Gastroesophageal sphincter (tissue), 4 donors: ENCODE data around the gene ARPIN. TPM values are rescaled to one million over a fixed set of nuclear protein-coding genes. Genes with fewer than 3 reads are reported as not detected.

Experiments
- ATAC-seq: fragments of 150-250 bp; one replicate; pipeline ENCODE4 v1.9.1; 2016; ENCODE audit warnings: mild to moderate bottlenecking, moderate library complexity
- H3K27ac ChIP-seq, 4 donors: fragments of 200-600 bp; sonication (generic) in 3 of 4; 1 replicate in 3 of 4; 2 replicates in 1 of 4; pipeline ENCODE4 v1.5.1; 2016 to 2019
- H3K27me3 ChIP-seq: fragments of 200-600 bp; sonication (generic); one replicate; pipeline ENCODE4 v1.5.1; 2019
- H3K36me3 ChIP-seq, 2 donors: fragments of 200-600 bp; sonication (generic); one replicate each; pipeline ENCODE4 v1.5.1; 2019; ENCODE audit warnings: control low read depth in 1 of 2
- H3K4me1 ChIP-seq, 3 donors: fragments of 200-600 bp; sonication (generic); 1 replicate in 2 of 3; 2 replicates in 1 of 3; pipeline ENCODE4 v1.5.1; 2016 to 2019; ENCODE audit warnings: control low read depth in 2 of 3
- H3K4me3 ChIP-seq, 2 donors: fragments of 200-600 bp; sonication (generic); one replicate each; pipeline ENCODE4 v1.5.1; 2019; ENCODE audit warnings: mild to moderate bottlenecking in 1 of 2, moderate library complexity in 1 of 2
- H3K9me3 ChIP-seq, 3 donors: fragments of 200-600 bp; sonication (generic); one replicate each; pipeline ENCODE4 v1.5.1; 2017 to 2019; ENCODE audit warnings: control low read depth in 2 of 3
- CTCF ChIP-seq, 4 experiments: fragments of 200-600 bp in 2 of 4; fragments of 450-650 bp in 2 of 4; sonication (generic) in 1 of 4; IDR thresholded peaks; one replicate each; pipeline ENCODE4 v1.5.1; 2017 to 2019; ENCODE audit warnings: antibody characterized with exemption in 4 of 4, mild to moderate bottlenecking in 2 of 4, moderate library complexity in 2 of 4
- EP300 ChIP-seq: sonication (generic); formaldehyde crosslinking; IDR thresholded peaks from one replicate; pipeline ENCODE4 v1.6.1; 2017; ENCODE audit warnings: antibody characterized with exemption, mild to moderate bottlenecking
- POLR2A ChIP-seq, 2 donors: fragments of 450-650 bp; IDR thresholded peaks; one replicate each; pipeline ENCODE4 v1.6.1; 2017; ENCODE audit warnings: antibody characterized with exemption in 2 of 2, mild to moderate bottlenecking in 2 of 2, moderate library complexity in 1 of 2
- POLR2AphosphoS5 ChIP-seq: sonication (generic); formaldehyde crosslinking; IDR thresholded peaks from one replicate; pipeline ENCODE4 v1.6.1; 2017; ENCODE audit warnings: antibody characterized with exemption
- WGBS, 2 donors: methylation state at CpG; one replicate each; pipeline ENCODE4 v1.1.5; 2018; ENCODE audit warnings: low coverage in 1 of 2; 5-methylcytosine and 5-hydroxymethylcytosine counted together
- total RNA-seq, 4 donors: library from RNA; depleted of rRNA; stranded (reverse); fragments of >200 nt; gene quantifications; one replicate each; pipeline ENCODE4 v1.1.0, GENCODE V29; 2016

ARPIN gene
- total RNA-seq, 4 donors from 2014 or later = 20.9 to 25.4 (median 24.3) TPM

GRCh38 chr15:89898614-89899294 is 14.0 kb downstream of the ARPIN start:
- no peaks in the 10 kb centered on the region for H3K27me3 ChIP-seq
- TF ChIP-seq POLR2A (IDR thresholded peaks at IDR 0.05) (no peak), CTCF (IDR thresholded peaks at IDR 0.05) (peak in 3 of 4 experiments; percentile 42 to 60 (median 49))
- H3K4me1 ChIP-seq = no peaks in the 10 kb centered on the region
- no peaks in the 10 kb centered on the region for H3K9me3 ChIP-seq
- WGBS, 2 donors = 68 to 91% methylated on average over 2 to 7 of the region's 7 CpGs
- no peak overlapping the region for H3K27ac ChIP-seq
- H3K36me3 ChIP-seq = peaks cover 0 to 42% of the 10 kb centered on the region in 2 donors
- ATAC-seq = no peak
- no peak overlapping the region for H3K4me3 ChIP-seq

- no peaks in the 10 kb centered on the region for H3K9me3 ChIP-seq
Measured at GRCh38 chr15:89898146-89898545, 14.6 kb downstream of the ARPIN start.

GRCh38 chr15:89893696-89894447 is 18.9 kb downstream of the ARPIN start, which contains the start of gene AP3S2:
Gene AP3S2, minus strand, starts transcription at chr15:89893994. Its CDS starts 45 bp downstream, at chr15:89893949.
- TF ChIP-seq CTCF (IDR thresholded peaks at IDR 0.05) (peak in 1 of 4 experiments; percentile 7), POLR2A (IDR thresholded peaks at IDR 0.05) (peak; percentile 37 to 51), POLR2AphosphoS5 (peak; percentile 90), EP300 (no peak)
- Histone ChIP-seq H3K4me1 (peaks cover 0 to 28% (median 4%) of the 10 kb centered on the region in 3 donors), H3K36me3 (peaks cover 0 to 4% of the 10 kb centered on the region in 2 donors), H3K27me3 (no peaks in the 10 kb centered on the region), H3K4me3 (peak within 1 kb of the TSS; percentile 67 to 68), H3K9me3 (no peaks in the 10 kb centered on the region), H3K27ac (peak within 1 kb of the TSS; percentile 70 to 92 (median 92))
- peak; percentile 97 for ATAC-seq
- WGBS, 2 donors = 0% methylated on average over 26 to 33 of the region's 62 CpGs

More at GRCh38 chr15:89898146-89898545, 14.6 kb downstream of the ARPIN start:
- Histone ChIP-seq H3K36me3 (peaks cover 0 to 36% of the 10 kb centered on the region in 2 donors), H3K27ac (no peak overlapping the region), H3K27me3 (no peaks in the 10 kb centered on the region), H3K4me3 (no peak overlapping the region), H3K4me1 (peaks cover 0 to 2% (median 0%) of the 10 kb centered on the region in 3 donors)
- WGBS, 2 donors = 31 to 64% methylated on average over 2 of the region's 2 CpGs
- no peak for ATAC-seq
- TF ChIP-seq POLR2AphosphoS5 (no peak), POLR2A (IDR thresholded peaks at IDR 0.05) (no peak), CTCF (IDR thresholded peaks at IDR 0.05) (no peak), EP300 (no peak)

- H3K27me3 ChIP-seq = no peaks in the 10 kb centered on the region
- peak overlapping the region; percentile 67 to 68 for H3K4me3 ChIP-seq
- H3K4me1 ChIP-seq = peaks cover 0 to 28% (median 4%) of the 10 kb centered on the region in 3 donors
- H3K36me3 ChIP-seq = peaks cover 3 to 12% of the 10 kb centered on the region in 2 donors
- peak overlapping the region; percentile 70 to 92 (median 92) for H3K27ac ChIP-seq
- 10 to 12% methylated on average over 5 to 6 of the region's 6 CpGs for WGBS, 2 donors
- no peak for ATAC-seq
- no peaks in the 10 kb centered on the region for H3K9me3 ChIP-seq
- TF ChIP-seq POLR2A (IDR thresholded peaks at IDR 0.05) = no peak
- no peak for TF ChIP-seq CTCF (IDR thresholded peaks at IDR 0.05)
- no peak for TF ChIP-seq EP300
- no peak for TF ChIP-seq POLR2AphosphoS5
Measured at GRCh38 chr15:89893027-89893426, 19.7 kb downstream of the ARPIN start.
